Endothelial cell of umbilical vein (primary cell): Measurements from ENCODE around the gene PER1. TPM values are rescaled to one million over a fixed set of nuclear protein-coding genes. Genes with fewer than 3 reads are reported as not detected.

Experiments used
- BruUV-seq: library from RNA; stranded (reverse); fragments of 400-500 nt; replicated peaks from 2 replicates; lab custom pipeline; 2021; lab: Mats Ljungman, UMichigan
- CTCF ChIA-PET: fragments of 300-600, 350-600 bp; sonication (Branson Sonifier 250); formaldehyde crosslinking; loops from one replicate; lab custom pipeline; 2021; ENCODE audit warnings: antibody characterized with exemption, inconsistent platforms; lab: Charles Lee
- POLR2A ChIA-PET: fragments of 300-600, 350-600 bp; sonication (Branson Sonifier 250); formaldehyde crosslinking; loops from one replicate; lab custom pipeline; 2021; ENCODE audit warnings: antibody characterized with exemption, inconsistent platforms; lab: Charles Lee
- DNase-seq: peaks from one replicate; pipeline ENCODE4 v3.0.0-alpha.2; 2011; ENCODE audit warnings: low read depth, low spot score
- FAIRE-seq: peaks from 2 replicates; lab custom pipeline; 2011; peaks lifted over from hg19 to GRCh38; lab: Jason Lieb, UNC
- H2AFZ ChIP-seq: 2 replicates; pipeline ENCODE4 v1.6.0; 2012; ENCODE audit warnings: low read depth, low read length, control low read depth, inconsistent platforms
- H3K27ac ChIP-seq: 2 replicates; pipeline ENCODE4 v1.5.1; 2011; ENCODE audit warnings: low read depth, mild to moderate bottlenecking, control low read depth, low read length, moderate library complexity; ENCODE audit not compliant: insufficient read depth
- H3K27me3 ChIP-seq, 2 experiments: 2 replicates each; pipeline versions ENCODE4 v1.6.0 to v1.6.1; 2011; ENCODE audit warnings: low read length in 2 of 2, mixed read lengths in 1 of 2; ENCODE audit not compliant: control insufficient read depth in 2 of 2, insufficient read depth in 2 of 2
- H3K36me3 ChIP-seq, 2 experiments: 2 replicates in 1 of 2; 3 replicates in 1 of 2; pipeline ENCODE4 v1.5.1; 2011; ENCODE audit warnings: low read length in 2 of 2, mild to moderate bottlenecking in 1 of 2, moderate library complexity in 1 of 2; ENCODE audit not compliant: control insufficient read depth in 2 of 2, insufficient read depth in 2 of 2; ENCODE audit errors: extremely low read depth in 1 of 2
- H3K4me1 ChIP-seq: 3 replicates; pipeline ENCODE4 v1.5.1; 2011; ENCODE audit warnings: mild to moderate bottlenecking, low read length; ENCODE audit not compliant: control insufficient read depth, insufficient read depth; ENCODE audit errors: extremely low read depth
- H3K4me2 ChIP-seq: 2 replicates; pipeline ENCODE4 v1.6.1; 2011; ENCODE audit warnings: low read length, control low read depth, mixed read lengths; ENCODE audit not compliant: insufficient read depth
- H3K4me3 ChIP-seq, 3 experiments: fragments of 200-600 bp in 1 of 3; sonication (generic), shearing (Covaris generic) in 1 of 3; replicated peaks in 1 of 3; 2 replicates each; pipeline ENCODE4 v1.5.1; 2011 to 2016; ENCODE audit warnings: control low read depth in 3 of 3, low read length in 3 of 3, mild to moderate bottlenecking in 2 of 3, inconsistent platforms in 1 of 3, low read depth in 1 of 3, moderate library complexity in 1 of 3; ENCODE audit not compliant: insufficient read depth in 1 of 3
- H3K79me2 ChIP-seq: 2 replicates; pipeline ENCODE4 v1.6.0; 2012; ENCODE audit warnings: low read length, inconsistent platforms; ENCODE audit not compliant: control insufficient read depth, insufficient read depth
- H3K9ac ChIP-seq: replicated peaks from 2 replicates; pipeline ENCODE3; 2011; ENCODE audit warnings: low read length, control low read depth; ENCODE audit not compliant: insufficient read depth; ENCODE audit errors: extremely low read depth
- H3K9me1 ChIP-seq: replicated peaks from 3 replicates; pipeline ENCODE4 v1.6.0; 2011; ENCODE audit warnings: mild to moderate bottlenecking, low read length; ENCODE audit not compliant: control insufficient read depth, insufficient read depth; ENCODE audit errors: extremely low read depth
- H3K9me3 ChIP-seq: replicated peaks from 2 replicates; pipeline ENCODE4 v1.5.1; 2012; ENCODE audit warnings: low read length, inconsistent platforms; ENCODE audit not compliant: control insufficient read depth, insufficient read depth
- H4K20me1 ChIP-seq: replicated peaks from 2 replicates; pipeline ENCODE3; 2011; ENCODE audit warnings: mild to moderate bottlenecking, low read length; ENCODE audit not compliant: control insufficient read depth, insufficient read depth; ENCODE audit errors: extremely low read depth
- EZH2 ChIP-seq: IDR thresholded peaks from 2 replicates; pipeline ENCODE4 v1.6.1; 2012; ENCODE audit warnings: borderline replicate concordance, low read depth, mild to moderate bottlenecking, moderate library complexity, low read length, inconsistent platforms; ENCODE audit not compliant: severe bottlenecking
- FOS ChIP-seq: IDR thresholded peaks from 2 replicates; pipeline ENCODE4 v1.6.1; 2011; ENCODE audit warnings: mild to moderate bottlenecking, low read length, moderate library complexity, borderline replicate concordance; ENCODE audit not compliant: insufficient read depth
- GATA2 ChIP-seq: IDR thresholded peaks from 2 replicates; pipeline ENCODE4 v1.7.0; 2011; ENCODE audit warnings: low read depth, mild to moderate bottlenecking, moderate library complexity, mixed read lengths, low read length; ENCODE audit not compliant: insufficient read length, insufficient read depth
- JUN ChIP-seq: IDR thresholded peaks from 2 replicates; pipeline ENCODE4 v1.6.1; 2011; ENCODE audit warnings: borderline replicate concordance, low read depth; ENCODE audit not compliant: insufficient read length, insufficient read depth
- MYC ChIP-seq: IDR thresholded peaks from one replicate; pipeline ENCODE4 v1.6.1; 2011; ENCODE audit warnings: mild to moderate bottlenecking, low read depth, low read length
- dilution Hi-C: fragments of 300-500 bp; cut with MboI; formaldehyde crosslinking; loops from one replicate; pipeline ENCODE4 v1.15.0; 2019; ENCODE audit warnings: low sequenced_read_pairs; ENCODE audit not compliant: extremely low pct_ligation_motif_present
- intact Hi-C: fragments of 100-400 bp; cut with micrococcal nuclease; formaldehyde crosslinking; loops from one replicate; pipeline ENCODE4 v1.10.0; 2022
- polyA plus RNA-seq, 4 experiments: library from polyadenylated mRNA; depleted of rRNA in 3 of 4; stranded (reverse) in 3 of 4; unstranded in 1 of 4; fragments of >200 nt; gene quantifications; 2 replicates each; pipeline versions ENCODE4 v1.2.1 to v1.2.3, GENCODE V29; 2011 to 2012; ENCODE audit warnings: missing spikeins in 1 of 4
- total RNA-seq: library from RNA; stranded (reverse); gene quantifications from 2 replicates; pipeline ENCODE4 v1.2.3, GENCODE V29; 2021
- TF ChIP-seq, protein P1 (sequence below), 2 donors: IDR thresholded peaks; 1 replicate in 1 of 2; 2 replicates in 1 of 2; pipeline ENCODE4 v1.5.1; 2011; ENCODE audit warnings: low read length in 2 of 2, mild to moderate bottlenecking in 2 of 2, moderate library complexity in 2 of 2, control low read depth in 1 of 2, inconsistent platforms in 1 of 2, low read depth in 1 of 2; ENCODE audit not compliant: insufficient read depth in 1 of 2; ENCODE audit errors: extremely low read depth in 1 of 2
- TF ChIP-seq, protein P2 (sequence below): IDR thresholded peaks from 2 replicates; pipeline ENCODE4 v1.6.1; 2011; ENCODE audit not compliant: insufficient read depth, insufficient read length

The PER1 gene
- total and polyA plus RNA-seq, 2 donors (not counting 3 experiments of a cell fraction or from before 2014, with no cell fraction given): 12.1 to 32.1 TPM

DNA sequence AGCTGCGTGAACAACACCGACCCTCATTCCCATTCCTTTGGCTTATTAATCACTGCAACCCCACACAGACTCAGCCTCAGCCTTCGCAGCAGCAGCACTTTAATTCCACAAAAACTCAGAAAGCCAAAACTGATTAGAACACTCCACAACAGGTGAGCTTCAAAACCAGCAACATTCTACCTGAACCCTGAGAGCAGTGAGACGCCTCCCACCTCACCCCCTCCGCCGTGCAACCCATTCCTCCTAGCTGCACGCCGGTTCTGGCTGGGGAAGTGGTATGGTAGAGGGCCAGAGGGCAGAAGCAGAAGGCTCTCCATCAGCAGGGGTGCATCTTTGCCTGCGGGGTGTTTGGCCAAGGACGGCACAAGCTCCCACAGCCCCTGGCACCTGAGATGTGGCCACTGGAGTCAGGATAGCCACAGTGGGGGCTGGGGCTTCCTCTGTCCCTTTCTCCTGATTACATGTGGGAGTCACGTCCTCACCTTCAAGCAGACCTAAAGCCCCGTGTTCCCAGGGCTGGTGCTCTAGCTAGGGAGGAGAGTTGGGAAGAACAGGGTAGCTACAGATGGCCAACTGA lies 36.1 kb upstream of the PER1 start:
- dilution Hi-C loops (no loop called here), intact Hi-C loops (no loop called here)
- TF ChIP-seq, protein P1, sequence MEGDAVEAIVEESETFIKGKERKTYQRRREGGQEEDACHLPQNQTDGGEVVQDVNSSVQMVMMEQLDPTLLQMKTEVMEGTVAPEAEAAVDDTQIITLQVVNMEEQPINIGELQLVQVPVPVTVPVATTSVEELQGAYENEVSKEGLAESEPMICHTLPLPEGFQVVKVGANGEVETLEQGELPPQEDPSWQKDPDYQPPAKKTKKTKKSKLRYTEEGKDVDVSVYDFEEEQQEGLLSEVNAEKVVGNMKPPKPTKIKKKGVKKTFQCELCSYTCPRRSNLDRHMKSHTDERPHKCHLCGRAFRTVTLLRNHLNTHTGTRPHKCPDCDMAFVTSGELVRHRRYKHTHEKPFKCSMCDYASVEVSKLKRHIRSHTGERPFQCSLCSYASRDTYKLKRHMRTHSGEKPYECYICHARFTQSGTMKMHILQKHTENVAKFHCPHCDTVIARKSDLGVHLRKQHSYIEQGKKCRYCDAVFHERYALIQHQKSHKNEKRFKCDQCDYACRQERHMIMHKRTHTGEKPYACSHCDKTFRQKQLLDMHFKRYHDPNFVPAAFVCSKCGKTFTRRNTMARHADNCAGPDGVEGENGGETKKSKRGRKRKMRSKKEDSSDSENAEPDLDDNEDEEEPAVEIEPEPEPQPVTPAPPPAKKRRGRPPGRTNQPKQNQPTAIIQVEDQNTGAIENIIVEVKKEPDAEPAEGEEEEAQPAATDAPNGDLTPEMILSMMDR (IDR thresholded peaks at IDR 0.05; ENCODE audit: extremely low read depth in 1 of 2, insufficient read depth in 1 of 2, low read depth in 1 of 2, low read length in 2 of 2): no peak
- no peak for TF ChIP-seq MYC
- no peak for TF ChIP-seq EZH2
- no peak for TF ChIP-seq GATA2
- TF ChIP-seq JUN: no peak
- TF ChIP-seq FOS: no peak
- TF ChIP-seq, protein P2, sequence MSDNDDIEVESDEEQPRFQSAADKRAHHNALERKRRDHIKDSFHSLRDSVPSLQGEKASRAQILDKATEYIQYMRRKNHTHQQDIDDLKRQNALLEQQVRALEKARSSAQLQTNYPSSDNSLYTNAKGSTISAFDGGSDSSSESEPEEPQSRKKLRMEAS: no peak
- H3K36me3 ChIP-seq: no peaks in the 10 kb centered on the region
- peaks cover 27% of the 10 kb centered on the region for H3K4me1 ChIP-seq
- H3K4me2 ChIP-seq: peak overlapping the region; percentile 71
- FAIRE-seq (no peak), DNase-seq (peak; percentile 12)
- H3K79me2 ChIP-seq: peaks cover 8% of the 10 kb centered on the region
- no peak overlapping the region for H2AFZ ChIP-seq
- H3K9ac ChIP-seq: no peak overlapping the region
- no peaks in the 10 kb centered on the region for H3K27me3 ChIP-seq
- CTCF ChIA-PET: interaction anchor here (0.8 to 4.3 kb wide), 7 partner anchors 13 to 113 kb away, joined by 3 to 34 read pairs (median 3); partner anchors contain the start of gene AURKB
- H3K4me3 ChIP-seq: peak overlapping the region in 2 of 3 experiments; percentile 45 to 49
- POLR2A ChIA-PET: interaction anchor here (0.6 to 2.7 kb wide), 5 partner anchors 15 to 496 kb away, joined by 3 to 17 read pairs (median 4); no protein-coding TSS in a partner anchor
- H3K9me3 ChIP-seq: no peaks in the 10 kb centered on the region
- no TSS peak for BruUV-seq
- H3K27ac ChIP-seq: peak overlapping the region; percentile 9
- H4K20me1 ChIP-seq: no peaks in the 10 kb centered on the region
- no peaks in the 10 kb centered on the region for H3K9me1 ChIP-seq
